ENCODE measurements around the gene TNFAIP8. TPM values are rescaled to one million over a fixed set of nuclear protein-coding genes. Genes with fewer than 3 reads are reported as not detected.
A peak's percentile ranks its signal among the peaks of the same experiment; 100 is the strongest.

Gene TNFAIP8
- total and polyA plus RNA-seq, 10 of the 15 experiments (the other 5 are each of a cell fraction or from before 2014, with no cell fraction given) = 124 to 324 (median 177) TPM

DNA sequence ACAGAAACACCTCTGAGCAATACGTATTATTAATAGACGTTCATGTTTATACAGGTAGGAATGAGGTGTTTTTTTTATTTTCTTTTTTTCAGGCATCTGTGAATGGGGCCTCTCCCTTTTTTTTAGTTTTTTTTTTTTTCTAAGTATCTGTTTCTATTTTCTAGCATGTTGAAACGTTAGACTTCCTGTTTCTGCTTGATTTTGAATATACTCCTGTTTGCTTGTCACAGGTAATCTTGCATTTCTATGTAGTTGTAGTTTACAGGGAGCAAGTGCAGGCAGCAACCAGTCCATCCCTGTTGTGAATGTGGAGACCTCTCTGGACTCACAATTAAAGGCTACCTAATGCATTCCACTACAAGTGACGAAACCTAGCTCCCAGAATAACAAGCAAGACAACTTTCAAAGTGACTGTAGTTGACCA, 22.8 kb upstream of the TNFAIP8 start:
- no TSS peak for BruUV-seq (replicated peaks)
- Histone ChIP-seq H3K9ac (ENCODE audit: control insufficient read depth, insufficient read depth, low read length) (peak overlapping the region; percentile 64), H3K36me3 (ENCODE audit: control insufficient read depth in 2 of 2, insufficient read depth in 2 of 2, low read length in 1 of 2) (peaks cover 0 to 3% of the 10 kb centered on the region in 2 experiments; a peak in 2 of 4 replicates), H3K27ac (ENCODE audit: control insufficient read depth, insufficient read depth) (peak overlapping the region; percentile 100), H3K9me3 (replicated peaks; ENCODE audit: control insufficient read depth, insufficient read depth, low read length) (no peaks in the 10 kb centered on the region), H3K4me2 (ENCODE audit: control insufficient read depth, insufficient read depth) (peak overlapping the region; percentile 99), H3K4me1 (ENCODE audit: control insufficient read depth, insufficient read depth, low read length) (peaks cover 51% of the 10 kb centered on the region), H4K20me1 (ENCODE audit: control insufficient read depth, insufficient read depth) (no peaks in the 10 kb centered on the region), H3K79me2 (ENCODE audit: control insufficient read depth, insufficient read depth, low read length) (peaks cover 97% of the 10 kb centered on the region), H3K4me3 (peak overlapping the region; percentile 78), H2AFZ (ENCODE audit: control insufficient read depth, low read depth, low read length) (no peak overlapping the region), H3K27me3 (replicated peaks in 1 of 2; ENCODE audit: control insufficient read depth in 2 of 2, insufficient read depth in 2 of 2, low read length in 1 of 2) (no peaks in the 10 kb centered on the region)
- intact Hi-C loops (cut with micrococcal nuclease; ENCODE audit: unreplicated experiment) = loop anchor here (10.0 kb wide), 1 partner anchor 308 kb away; no protein-coding TSS in a partner anchor
- ChIA-PET POLR2A (interaction anchor here (1.0 to 20.9 kb wide), 10 partner anchors 10 to 79 kb away, joined by 3 to 657 read pairs (median 10); partner anchors contain the start of gene TNFAIP8), SMC1A (ENCODE audit: uncharacterized antibody, unreplicated experiment) (interaction anchor here (1.6 to 34.8 kb wide), 10 partner anchors 10 to 345 kb away, joined by 4 to 1117 read pairs (median 40); partner anchors contain the start of genes DTWD2 and TNFAIP8), RAD21 (ENCODE audit: unreplicated experiment) (interaction anchor here (0.6 to 18.7 kb wide), 14 partner anchors 9 to 102 kb away, joined by 3 to 501 read pairs (median 12); partner anchors contain the start of gene TNFAIP8), CTCF (interaction anchor here (1.2 to 20.3 kb wide), 8 partner anchors 14 to 102 kb away, joined by 4 to 261 read pairs (median 34); partner anchors contain the start of gene TNFAIP8)
- ATAC-seq = peak; percentile 12
- no peak for FAIRE-seq
- WGBS (ENCODE audit: insufficient coverage, insufficient replicate concordance, low lambda C conversion rate, missing lambda C conversion rate) = 0% methylated on average over 4 of the region's 4 CpGs
- no peak for DNase-seq (ENCODE audit: low read depth, low spot score)
- in situ Hi-C loops (cut with MboI) = no loop called here
- TF ChIP-seq TCF3 (IDR thresholded peaks at IDR 0.05; ENCODE audit: borderline replicate concordance, insufficient read depth, low read depth, low read length) (no peak), ZBTB40 (IDR thresholded peaks at IDR 0.05; ENCODE audit: borderline replicate concordance) (no peak), FOXM1 (IDR thresholded peaks at IDR 0.05; ENCODE audit: low read depth, low read length) (peak; percentile 80; the same call in 1 of the 2 replicates), IKZF2 (IDR thresholded peaks at IDR 0.05) (0 out of 4 replicates have a peak, but pooled peaks of 1 of the 2 experiments have one; percentile 21), ESRRA (IDR thresholded peaks at IDR 0.05; ENCODE audit: low read length) (no peak), CREB1 (IDR thresholded peaks at IDR 0.05; ENCODE audit: low read depth) (0 out of 2 replicates have a peak, but pooled peaks have one; percentile 15), LARP7 (IDR thresholded peaks at IDR 0.05) (no peak), STAT1 (conservative IDR thresholded peaks at IDR 0.05) (no peak), FOXK2 (IDR thresholded peaks at IDR 0.05) (no peak), POLR2A (IDR thresholded peaks at IDR 0.05; ENCODE audit: low read depth, low read length) (peak; percentile 46; the same call in 1 of the 2 replicates), GATAD2B (conservative IDR thresholded peaks at IDR 0.05; ENCODE audit: low read depth) (no peak), MYC (IDR thresholded peaks at IDR 0.05; ENCODE audit: insufficient read depth, insufficient read length, insufficient replicate concordance, low read length, severe bottlenecking) (no peak), EZH2 (IDR thresholded peaks at IDR 0.05; ENCODE audit: borderline replicate concordance, control insufficient read depth, low read depth, low read length) (no peak), NFIC (IDR thresholded peaks at IDR 0.05; ENCODE audit: low read depth, low read length) (peak; percentile 82), TCF12 (IDR thresholded peaks at IDR 0.05; ENCODE audit: low read depth, low read length) (no peak), MEF2A (IDR thresholded peaks at IDR 0.05; ENCODE audit: insufficient read depth, low read depth, low read length) (peak; percentile 79; the same call in 1 of the 2 replicates)
- TF ChIP-seq, protein P1, sequence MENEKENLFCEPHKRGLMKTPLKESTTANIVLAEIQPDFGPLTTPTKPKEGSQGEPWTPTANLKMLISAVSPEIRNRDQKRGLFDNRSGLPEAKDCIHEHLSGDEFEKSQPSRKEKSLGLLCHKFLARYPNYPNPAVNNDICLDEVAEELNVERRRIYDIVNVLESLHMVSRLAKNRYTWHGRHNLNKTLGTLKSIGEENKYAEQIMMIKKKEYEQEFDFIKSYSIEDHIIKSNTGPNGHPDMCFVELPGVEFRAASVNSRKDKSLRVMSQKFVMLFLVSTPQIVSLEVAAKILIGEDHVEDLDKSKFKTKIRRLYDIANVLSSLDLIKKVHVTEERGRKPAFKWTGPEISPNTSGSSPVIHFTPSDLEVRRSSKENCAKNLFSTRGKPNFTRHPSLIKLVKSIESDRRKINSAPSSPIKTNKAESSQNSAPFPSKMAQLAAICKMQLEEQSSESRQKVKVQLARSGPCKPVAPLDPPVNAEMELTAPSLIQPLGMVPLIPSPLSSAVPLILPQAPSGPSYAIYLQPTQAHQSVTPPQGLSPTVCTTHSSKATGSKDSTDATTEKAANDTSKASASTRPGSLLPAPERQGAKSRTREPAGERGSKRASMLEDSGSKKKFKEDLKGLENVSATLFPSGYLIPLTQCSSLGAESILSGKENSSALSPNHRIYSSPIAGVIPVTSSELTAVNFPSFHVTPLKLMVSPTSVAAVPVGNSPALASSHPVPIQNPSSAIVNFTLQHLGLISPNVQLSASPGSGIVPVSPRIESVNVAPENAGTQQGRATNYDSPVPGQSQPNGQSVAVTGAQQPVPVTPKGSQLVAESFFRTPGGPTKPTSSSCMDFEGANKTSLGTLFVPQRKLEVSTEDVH (IDR thresholded peaks at IDR 0.05; ENCODE audit: low read depth, partially characterized antibody) = no peak

All from GM12878 (cell line).